Left forelimb (tissue), 1 donor: ENCODE results near the gene PMEPA1.

ENCODE experiments used
- DNase-seq: peaks from one replicate; pipeline ENCODE4 v3.0.0-alpha.2; 2018; ENCODE audit warnings: low spot score

PMEPA1 gene

DNA sequence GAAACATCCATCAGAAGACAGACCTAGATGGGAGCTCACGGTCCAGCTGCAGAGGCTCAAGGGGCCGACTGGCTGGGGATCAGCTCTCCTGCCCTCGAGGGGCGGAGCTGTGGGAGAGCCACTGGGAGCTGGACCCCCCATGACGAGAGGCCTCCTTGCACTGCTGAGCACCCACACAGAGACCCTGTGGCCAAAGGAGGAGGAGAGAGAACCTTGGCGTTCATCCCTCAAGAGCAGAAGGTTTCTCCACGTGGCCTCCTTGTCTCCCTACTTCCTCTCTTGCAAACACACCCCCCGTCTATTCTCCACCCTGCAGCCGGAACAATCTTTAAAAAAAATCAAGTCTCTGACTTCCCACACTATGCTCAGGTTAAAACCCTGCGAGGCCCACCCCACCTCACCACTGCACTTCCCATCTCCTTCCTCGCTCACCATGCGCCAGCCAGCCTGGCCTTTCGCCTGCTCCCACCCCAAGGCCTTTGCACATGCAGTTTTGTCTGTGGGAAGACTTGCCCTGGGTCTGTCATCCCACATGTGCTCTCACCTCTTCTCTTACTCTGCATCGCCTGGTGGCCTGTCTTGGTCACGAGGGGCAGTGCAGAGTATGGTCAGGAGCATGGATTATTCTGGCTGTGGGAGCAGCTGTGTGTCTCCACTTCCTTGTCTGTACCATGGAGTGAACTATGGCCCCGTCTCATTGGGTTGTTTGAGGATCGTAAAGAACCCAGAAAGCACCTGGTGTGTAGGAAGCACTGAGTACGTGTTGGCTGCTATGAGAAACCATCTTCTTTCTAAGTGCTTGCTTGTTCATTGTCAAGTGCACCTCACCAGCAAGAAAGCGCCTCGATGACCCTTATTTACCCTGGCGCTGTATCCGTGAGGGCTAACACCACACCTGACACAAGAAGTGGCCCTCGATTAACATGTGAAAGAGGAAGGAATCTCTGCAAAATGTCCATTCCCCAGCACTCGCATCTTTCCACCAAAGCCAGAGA, 32.9 kb downstream of the PMEPA1 start:
- no peak for DNase-seq

DNA sequence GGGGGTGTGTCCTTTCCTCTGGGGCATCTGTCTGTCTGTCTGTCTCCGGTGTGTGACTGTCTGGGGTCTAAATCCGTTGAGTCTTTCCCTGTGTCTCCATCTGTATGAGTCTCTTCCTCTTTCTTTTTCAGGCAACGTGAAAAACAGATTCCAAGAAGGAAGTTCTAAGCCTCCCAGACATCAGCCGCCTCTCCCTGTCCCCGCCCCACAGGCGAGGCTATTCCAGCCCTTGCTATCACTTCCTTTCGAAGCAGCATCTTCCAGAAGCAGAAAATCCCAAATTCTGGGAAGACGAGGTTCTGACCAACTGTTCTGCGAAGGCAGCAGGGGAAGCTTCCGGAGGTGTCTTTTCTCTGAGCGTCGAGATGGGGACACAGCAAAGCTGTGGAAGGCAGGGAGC, 34.0 kb downstream of the PMEPA1 start:
- no peak for DNase-seq

DNA sequence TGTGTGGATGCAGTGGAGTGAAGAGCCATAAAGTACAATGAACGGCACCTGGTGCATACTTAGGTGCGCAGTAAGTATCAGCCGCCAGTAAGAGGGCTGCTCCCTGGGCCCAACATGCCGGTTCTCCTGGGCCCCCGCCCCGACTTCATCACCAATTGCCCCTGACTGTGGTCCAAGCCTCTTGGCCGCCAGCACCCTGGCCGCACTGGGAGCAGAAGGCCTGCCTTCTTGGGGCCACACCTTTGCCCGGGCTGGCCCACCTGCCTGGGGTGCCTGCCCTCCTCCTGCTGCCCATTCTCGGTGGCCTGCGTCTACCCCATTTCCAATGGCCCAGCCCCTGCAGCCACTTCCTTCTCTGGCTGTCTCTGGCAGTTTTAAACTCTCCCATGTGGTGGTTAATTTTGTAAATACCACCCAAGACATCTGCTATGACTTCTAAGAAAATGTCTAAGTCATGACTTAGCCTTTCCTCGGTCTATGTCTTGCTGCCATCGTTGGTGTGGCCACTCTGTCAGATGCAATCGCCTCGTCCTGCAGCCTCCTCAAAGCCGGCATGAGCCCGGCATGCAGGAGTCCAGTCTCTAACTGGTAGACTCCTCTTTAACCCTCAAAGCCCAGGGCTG, 36.8 kb downstream of the PMEPA1 start:
- DNase-seq: no peak

DNA sequence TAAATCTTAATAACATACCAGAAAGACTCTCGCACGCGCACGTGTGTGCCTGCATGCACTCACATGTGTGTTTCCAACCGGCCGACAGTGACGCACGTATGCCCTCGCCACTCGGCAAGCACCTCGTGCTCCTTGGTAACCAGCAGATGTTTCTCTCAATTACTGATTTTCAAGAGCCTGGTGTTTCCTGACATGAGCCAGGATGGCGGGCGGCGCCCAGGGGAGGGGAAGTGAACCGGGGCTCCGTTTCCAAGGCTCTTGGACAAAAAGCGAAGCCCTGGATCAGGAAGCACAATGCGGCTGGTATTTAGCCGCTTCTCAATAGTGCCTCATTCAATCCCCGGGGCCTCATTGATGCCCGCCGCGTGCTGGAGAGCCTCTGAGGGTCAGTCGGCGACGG, 37.7 kb downstream of the PMEPA1 start:
- DNase-seq: no peak

DNA sequence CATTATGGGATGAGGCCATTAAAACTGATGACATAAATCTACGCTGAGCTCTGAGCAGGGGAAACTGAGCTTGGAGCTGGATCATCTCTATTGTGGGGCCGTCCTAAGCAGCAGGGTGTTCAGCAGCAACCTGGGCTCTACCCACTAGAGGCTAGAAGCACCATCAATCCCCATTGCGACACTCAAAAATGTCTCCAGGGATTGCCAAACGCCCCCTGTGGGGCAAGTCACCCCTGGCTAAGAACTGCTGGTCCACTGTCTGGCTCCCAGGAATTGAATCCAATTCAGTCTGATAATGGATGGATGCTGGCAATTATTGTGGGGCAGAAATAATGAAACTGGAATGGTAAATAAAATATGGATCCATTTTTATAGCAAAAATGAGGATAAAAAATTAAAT, 38.2 kb downstream of the PMEPA1 start:
- DNase-seq: no peak

DNA sequence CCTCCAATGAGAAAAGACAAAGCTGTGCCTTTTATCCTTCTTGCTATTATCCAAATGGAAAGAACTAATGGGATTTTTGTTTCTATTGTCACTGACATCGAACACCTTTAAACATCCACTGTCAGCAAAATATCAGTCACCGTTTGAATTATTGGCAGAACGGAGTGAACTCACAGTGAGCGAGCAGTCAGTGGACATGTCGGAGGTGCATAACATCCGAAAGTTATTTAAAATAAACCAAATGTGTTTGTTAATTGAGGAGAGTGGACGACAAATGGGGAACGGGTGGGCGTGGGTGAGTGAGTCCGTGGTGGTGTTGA, 38.8 kb downstream of the PMEPA1 start:
- no peak for DNase-seq

DNA sequence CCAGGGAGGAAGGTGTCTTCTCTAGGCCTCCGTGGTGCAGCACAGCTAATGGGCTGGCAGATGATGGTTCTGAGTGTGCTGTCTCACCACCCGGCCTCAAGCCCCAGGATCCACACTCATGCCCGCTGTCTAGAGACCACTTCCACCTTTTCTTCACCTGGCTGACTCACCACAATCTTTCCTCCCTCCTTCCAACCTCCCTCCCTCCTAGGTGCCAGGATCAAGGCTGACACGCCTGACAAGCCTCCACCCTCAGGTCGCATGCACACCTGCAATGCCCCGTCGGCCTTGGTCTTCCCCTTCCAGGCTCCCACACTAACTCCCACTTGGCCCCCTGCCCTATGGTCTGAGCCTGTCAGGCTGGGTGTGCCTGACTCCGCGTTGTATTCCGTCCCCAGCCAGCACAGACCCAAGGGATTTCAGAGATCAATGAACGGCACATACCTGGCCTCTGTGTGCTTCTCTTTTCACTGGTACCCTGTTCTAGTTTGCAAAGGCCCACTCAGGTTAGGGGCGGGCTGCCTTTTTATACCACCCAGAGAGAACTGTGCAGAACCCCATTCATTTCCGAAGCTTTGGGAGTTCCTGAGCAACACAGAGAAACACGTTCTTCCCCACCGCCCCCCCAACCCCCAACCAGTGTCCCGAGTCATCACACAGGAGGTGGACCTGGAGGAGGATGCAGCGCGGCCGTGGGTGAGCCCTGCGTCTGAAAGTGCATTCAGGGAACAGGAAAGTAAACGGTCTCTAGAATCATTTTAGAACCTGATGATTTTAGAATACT, 39.3 kb downstream of the PMEPA1 start:
- no peak for DNase-seq

DNA sequence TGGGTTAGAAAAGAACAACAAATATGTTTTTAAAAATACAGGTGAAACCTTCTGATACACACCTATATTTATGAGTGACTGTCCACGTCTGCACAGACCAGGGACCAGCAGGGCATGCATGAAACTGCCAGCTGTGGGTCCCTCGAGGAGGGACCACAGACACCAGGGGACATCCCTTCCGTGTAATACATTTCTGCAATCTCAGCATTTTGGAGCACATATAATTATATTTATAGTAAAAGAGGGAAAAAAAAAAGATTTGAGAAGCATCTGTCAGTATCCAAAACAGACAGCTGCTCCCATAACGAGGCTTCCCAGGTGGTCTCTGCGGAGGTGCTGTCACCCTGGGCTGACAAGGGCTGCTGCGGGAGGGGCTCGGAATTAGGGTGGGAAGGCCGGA, 40.2 kb downstream of the PMEPA1 start:
- DNase-seq: no peak

DNA sequence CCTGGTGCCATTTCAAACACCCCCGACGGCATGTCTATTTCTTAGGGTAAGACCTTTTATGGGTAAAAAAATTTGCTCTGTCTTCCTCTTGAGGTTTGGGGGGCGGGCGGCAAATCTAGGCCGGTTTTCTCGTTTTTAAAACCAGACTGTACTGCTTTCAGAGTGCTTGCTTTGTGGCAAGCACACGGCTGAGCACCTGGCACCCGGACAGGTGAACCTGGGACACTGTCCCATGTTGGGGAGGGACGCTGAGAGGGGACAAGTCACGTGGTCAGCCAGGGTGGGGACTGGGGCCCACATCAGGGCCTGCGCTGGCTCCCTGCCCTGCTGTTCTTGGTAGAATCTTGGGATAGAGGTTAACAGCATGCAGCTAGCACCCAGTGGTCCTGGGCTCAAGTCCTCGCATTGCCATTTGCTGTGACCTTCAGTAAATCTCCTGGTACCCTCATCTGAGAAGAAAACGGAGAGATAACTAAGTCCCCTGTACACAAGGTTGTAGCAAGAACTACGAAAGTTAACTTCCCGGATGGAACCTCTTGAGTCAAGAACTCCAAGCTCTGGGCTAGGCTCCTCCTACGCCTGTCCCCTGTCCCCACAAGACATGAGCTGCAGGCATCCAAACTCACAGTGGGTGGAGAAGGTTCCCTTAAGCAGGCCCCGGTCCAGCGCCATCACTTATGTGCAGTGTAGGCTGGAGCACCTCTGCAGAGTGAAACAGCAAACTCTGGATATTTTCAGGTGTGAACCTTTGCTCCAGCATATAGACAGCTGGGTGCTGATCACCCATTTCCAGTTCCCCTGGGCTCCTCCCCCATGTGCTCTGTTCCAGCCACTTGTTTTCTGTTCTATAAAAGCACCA, 41.7 kb downstream of the PMEPA1 start:
- no peak for DNase-seq

DNA sequence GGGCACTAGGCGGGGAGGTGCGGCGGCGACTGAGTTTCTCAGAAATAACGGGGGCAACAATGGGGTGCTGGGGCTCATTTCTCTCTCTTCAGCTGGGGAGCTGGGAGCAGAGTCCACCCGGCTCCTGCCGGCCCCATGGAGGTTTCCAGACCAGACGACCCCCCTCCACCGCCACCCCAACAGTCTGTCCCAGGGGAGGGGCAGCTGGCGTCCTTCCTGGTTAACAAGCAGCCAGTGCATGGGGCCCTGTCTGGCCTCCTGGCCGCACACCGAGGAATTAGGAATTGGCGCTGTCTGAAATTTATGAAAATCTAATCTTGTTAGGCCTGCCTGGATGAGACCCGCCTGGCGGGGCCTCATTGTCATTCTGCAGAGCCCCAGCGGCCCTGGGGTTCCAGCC, 42.4 kb downstream of the PMEPA1 start:
- DNase-seq: no peak

DNA sequence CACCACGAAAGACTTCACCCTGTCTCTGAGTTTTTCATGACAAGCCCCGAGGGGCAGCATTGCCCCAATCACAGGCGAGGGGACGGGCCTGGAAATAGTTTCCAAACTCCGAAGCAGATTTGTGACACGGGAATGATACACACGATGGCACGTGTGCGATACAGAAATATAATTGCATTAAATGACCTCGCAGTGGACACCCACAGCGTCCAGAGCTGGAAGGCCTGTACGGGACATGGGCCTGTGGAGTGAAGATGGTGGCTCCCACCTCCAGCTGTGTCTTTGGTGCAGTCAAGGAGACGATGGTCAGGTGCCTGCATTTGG, 43.0 kb downstream of the PMEPA1 start:
- no peak for DNase-seq

DNA sequence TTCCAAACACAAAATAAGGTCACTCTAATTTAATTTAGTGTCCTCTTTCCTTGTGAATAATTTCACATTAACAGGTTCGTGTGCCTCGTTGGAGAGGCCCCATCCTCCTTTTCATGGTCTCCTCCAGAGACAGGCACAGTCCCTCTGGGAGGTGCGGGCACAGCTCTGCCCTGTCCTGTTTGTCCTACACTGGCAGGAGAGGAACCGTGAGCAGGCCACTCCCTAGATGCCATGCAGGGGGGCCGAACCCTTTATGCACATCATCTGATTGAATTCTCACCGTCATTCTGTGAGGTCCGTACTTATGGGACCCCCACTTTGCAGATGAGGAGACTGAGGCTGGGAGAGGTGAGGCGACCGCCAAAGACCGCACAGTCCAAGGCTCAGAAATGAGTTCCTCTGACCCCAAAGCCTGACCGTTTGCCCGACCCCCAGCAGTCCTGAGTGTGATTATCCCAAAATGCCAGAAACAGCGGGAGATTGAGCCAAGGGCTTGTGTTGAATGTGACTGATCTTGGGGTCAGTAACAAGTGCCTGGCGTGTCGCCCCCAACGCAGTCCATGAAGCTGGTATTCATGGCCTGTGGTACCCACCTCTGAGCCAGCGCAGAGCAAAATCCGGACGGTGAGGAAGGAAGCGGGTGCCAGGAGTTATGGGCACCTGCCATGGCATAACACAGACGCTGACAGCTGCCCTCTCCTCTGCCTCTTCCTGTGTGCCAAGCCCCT, 43.5 kb downstream of the PMEPA1 start:
- DNase-seq: no peak

DNA sequence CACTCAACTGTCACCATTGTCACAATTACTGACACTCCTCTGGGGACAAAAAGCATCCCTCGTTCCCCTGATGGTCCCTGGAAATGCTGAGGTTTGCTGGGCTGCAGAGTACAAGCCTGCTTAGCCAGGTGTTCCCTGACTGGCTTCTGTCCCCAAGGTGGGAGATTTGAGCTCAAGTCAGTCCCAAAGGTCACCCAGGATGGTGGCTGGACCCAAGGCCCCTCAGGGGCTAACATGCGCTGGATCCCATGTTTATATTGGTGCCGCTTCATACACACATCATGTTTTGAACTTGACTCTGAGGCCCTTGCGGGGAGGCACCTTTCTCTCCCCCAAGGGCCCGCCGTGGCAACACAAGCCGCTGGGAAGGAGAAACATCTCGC, 44.2 kb downstream of the PMEPA1 start:
- no peak for DNase-seq

DNA sequence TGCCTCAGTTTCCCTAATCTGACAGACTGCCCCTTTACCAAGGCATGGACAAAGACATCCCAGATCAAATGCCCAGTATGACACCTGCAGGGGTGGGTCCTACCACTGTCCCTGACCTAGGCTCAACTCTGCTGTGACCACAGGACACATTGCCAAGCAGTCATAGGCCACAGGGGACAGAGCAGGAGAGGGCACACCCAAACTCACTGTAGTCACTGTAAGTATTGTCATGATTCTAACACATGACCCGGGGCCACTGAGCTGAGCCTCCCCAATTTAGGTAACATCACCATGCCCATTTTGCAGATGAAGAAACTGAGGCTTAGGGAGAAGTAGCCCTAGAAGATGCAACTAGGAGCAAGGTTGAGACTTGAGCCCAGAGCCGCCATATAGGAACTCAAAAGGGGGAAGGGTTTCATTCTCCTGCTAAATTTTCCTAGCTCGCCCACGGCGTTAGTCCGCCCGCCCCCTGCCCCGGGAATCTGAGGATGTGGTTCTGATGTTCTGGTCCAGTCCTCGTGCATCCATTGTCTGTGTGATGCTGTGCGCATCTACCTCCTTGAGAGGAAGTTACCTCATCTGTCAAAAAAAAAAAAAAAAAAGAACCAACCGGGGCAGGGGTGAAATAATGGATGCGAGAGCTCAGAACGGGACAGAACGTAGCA, 44.8 kb downstream of the PMEPA1 start:
- no peak for DNase-seq

DNA sequence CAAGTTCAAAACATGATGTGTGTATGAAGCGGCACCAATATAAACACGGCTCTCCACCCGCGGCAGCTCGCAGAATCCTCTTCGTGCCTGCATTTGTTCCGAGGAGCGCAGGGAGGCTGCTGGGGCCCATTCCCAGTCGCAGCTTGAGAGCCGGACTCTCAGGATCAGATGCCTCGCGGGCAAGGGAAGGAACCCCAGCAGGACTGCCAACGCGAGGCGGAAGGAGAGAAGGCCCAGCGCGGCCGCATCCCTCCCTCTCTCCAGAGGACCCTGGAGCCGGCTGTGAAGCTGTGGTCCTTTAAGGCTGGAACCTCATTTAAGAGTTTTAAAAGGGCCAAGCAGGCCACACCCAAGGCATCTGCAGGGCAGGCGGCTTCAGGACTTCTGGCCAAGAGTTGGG, 45.3 kb downstream of the PMEPA1 start:
- DNase-seq: no peak

DNA sequence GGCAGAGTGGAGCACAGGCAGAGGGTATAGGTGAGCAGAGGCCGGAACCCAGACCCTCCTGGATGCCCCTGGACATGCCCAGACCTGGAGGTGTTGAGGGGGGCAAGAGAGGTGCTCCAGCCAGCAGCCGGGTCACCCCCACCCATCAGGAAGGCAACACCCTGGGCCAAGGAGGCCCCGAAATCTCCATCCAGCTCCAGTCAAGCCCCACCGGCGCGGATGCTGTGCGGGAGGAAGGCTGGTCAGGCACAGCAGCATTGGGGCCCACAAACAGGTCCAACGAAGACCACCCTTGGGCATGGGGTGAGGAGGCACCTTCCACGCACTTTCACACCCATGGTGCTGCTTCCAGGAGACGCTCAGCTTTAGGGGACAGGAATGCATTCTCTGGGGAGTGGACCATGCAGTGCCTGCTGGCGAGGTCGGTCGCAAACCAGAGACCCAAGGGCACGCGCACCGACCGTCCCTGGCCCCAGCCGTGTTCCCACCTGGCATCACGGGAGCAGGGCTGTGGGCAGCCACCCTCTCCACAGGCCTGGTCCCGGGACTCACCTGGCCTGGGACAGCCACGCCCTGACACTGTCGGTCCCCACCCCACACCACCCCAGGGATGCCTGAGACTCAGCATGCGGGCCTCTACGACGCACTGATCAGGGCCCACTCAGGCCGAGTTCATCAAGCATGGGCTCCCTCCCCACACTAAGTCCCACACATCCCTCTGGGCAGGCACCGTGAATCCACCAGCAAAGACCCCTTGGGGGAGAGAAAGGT, 45.9 kb downstream of the PMEPA1 start:
- peak; percentile 58 for DNase-seq

DNA sequence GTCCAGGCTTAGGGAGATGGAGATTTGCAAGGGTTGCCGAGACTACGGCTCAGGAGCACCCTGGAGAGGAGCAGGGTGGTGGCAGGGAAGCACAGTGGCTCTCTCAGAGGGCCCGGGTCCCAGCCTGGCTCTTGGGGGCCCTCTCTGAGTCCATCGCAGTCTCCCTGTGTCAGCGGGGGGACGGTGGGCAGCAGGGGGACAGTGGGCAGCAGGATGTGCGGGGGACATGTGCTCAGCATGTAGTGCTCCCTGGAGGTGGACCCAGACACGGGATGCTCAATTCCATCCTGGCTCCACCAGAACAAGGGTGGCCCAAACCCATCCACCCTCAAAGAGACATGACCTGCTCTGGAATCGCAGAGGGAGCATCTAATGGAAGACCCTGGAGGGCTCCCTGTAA, 46.6 kb downstream of the PMEPA1 start:
- DNase-seq: peak; percentile 48

DNA sequence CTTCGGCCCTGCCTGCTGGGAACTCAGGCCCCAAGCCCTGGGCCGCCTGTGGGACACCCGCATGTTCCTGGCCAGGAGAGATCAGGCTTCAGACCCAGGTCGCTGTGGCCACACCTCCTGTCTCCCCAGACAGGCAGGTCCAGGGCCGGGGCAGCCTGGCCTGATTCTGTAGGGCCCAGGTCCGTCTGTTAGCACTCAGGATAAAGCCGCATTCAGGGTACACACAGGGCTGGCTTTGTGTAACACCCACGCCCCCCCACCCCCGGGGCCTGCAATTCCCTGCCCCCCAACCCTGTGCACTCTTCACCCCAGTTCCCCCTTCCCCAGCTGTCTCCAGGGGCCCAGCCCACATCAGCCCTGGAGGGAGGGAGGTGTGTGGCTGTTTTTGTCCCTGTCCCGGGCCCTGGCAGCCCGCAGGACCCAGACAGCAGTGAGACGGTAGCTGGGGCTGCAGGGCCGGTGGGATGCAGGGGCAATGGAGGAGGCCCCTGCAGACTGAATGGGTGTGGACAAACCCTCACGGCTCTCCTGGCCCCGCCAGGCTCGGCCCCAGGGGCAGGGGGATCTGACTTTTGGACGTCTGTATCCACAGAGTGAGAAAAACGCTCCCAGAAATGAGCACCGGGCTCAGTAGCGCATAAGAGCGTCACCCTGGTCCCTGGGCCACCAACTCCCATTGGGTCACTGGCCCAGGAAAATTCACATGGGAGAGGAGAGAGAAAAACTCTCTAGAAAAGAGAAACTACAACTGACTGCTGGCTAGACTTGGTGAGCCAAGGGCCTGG, 47.2 kb downstream of the PMEPA1 start:
- peak; percentile 63 for DNase-seq

DNA sequence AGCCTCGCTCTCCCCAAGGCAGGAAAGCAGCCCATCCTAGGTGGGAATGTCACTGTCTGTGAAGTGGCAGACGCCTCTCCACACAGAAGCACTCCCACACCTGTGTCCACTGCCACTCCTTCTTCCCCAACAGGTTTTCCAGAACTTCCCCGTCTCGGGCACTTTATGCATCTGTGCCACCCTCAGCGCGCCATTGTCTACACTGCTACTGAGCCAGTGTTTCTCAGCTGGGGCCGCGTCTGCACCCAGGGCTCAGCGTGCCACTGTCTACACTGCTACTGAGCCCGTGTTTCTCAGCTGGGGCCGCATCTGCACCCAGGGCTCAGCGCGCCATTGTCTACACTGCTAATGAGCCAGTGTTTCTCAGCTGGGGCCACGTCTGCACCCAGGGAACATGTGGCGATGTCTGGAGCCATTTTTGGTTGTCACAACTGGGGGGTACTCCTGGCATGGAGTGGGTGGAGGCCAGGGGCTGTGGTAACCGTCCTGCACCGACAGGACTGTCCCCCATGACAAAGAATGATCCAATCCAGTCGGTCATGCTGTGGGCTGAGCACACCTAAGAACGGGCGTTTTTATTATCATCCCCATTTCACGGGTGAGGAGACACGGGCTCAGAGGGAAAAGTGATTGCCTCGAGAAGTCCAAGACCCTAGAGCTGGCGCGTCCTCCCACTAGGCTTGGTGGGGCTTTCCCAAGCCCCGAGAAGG, 47.9 kb downstream of the PMEPA1 start:
- peak; percentile 58 for DNase-seq
